Measurements from ENCODE around the gene FLNA. TPM values are rescaled to one million over a fixed set of nuclear protein-coding genes. Genes with fewer than 3 reads are reported as not detected.

FLNA gene
- total RNA-seq, 2 donors from 2014 or later = 5,928 to 11,236 TPM

DNA sequence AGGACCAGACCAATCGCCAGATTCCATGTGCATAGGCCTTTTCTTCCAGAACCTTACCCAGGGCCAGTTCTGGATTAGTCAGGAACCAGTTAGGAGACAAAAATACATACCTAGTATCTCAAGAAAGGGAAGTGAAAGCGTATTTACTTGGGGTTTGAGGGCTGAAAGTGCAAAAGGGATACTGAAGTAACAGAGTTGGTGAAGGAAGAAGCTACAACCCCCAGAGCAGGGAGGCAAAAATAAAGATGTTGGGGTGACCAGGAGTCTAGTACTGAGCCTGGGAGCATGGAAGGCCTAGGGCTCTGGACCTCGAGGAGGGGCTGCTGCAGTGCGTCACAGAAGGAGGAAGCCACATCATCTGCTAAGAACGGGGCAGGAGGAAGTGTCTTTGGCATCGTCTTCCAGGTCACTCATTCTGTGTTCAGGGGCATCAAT is 40.6 kb downstream of the FLNA start:
- Histone ChIP-seq H3K4me3 (no peak overlapping the region), H3K36me3 (no peaks in the 10 kb centered on the region), H3K27me3 (replicated peaks; ENCODE audit: insufficient read depth) (no peaks in the 10 kb centered on the region), H3K4me1 (ENCODE audit: control insufficient read depth in 1 of 2, low read depth in 2 of 2) (no peaks in the 10 kb centered on the region), H3K9me3 (no peaks in the 10 kb centered on the region), H3K27ac (no peak overlapping the region)
- ATAC-seq (ENCODE audit: insufficient number of reproducible peaks, low FRiP score, low read depth) (no peak), DNase-seq (ENCODE audit: low spot score) (no peak)
- TF ChIP-seq, protein P1, sequence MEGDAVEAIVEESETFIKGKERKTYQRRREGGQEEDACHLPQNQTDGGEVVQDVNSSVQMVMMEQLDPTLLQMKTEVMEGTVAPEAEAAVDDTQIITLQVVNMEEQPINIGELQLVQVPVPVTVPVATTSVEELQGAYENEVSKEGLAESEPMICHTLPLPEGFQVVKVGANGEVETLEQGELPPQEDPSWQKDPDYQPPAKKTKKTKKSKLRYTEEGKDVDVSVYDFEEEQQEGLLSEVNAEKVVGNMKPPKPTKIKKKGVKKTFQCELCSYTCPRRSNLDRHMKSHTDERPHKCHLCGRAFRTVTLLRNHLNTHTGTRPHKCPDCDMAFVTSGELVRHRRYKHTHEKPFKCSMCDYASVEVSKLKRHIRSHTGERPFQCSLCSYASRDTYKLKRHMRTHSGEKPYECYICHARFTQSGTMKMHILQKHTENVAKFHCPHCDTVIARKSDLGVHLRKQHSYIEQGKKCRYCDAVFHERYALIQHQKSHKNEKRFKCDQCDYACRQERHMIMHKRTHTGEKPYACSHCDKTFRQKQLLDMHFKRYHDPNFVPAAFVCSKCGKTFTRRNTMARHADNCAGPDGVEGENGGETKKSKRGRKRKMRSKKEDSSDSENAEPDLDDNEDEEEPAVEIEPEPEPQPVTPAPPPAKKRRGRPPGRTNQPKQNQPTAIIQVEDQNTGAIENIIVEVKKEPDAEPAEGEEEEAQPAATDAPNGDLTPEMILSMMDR (IDR thresholded peaks at IDR 0.05) = no peak

DNA sequence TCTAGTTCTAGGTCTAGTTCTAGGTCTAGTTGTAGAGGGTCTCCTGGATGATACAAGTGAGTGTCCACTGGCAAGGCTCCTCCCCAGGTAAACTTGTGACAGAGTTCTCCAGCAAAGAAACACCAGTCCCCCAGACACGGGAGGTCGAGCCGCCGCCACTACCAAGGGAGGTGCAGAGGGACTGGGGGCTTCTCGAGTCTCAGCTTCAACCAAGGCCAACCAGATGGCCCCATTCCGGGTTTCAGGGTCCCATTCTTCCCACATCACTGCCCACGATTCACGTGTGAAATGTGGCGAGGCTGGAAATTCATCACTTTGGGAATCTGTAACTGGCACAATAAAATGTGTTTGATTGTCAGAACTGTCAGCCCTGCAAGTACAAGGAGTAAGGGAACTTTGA is 41.3 kb downstream of the FLNA start:
- no peak for DNase-seq (ENCODE audit: low spot score)
- no peaks in the 10 kb centered on the region for H3K4me1 ChIP-seq (ENCODE audit: control insufficient read depth in 1 of 2, low read depth in 2 of 2)
- TF ChIP-seq, protein P1 (IDR thresholded peaks at IDR 0.05) = no peak
- ATAC-seq (ENCODE audit: insufficient number of reproducible peaks, low FRiP score, low read depth) = no peak
- H3K27ac ChIP-seq = no peak overlapping the region
- no peak overlapping the region for H3K4me3 ChIP-seq
- no peaks in the 10 kb centered on the region for H3K27me3 ChIP-seq (replicated peaks; ENCODE audit: insufficient read depth)
- no peaks in the 10 kb centered on the region for H3K9me3 ChIP-seq
- H3K36me3 ChIP-seq = no peaks in the 10 kb centered on the region

DNA sequence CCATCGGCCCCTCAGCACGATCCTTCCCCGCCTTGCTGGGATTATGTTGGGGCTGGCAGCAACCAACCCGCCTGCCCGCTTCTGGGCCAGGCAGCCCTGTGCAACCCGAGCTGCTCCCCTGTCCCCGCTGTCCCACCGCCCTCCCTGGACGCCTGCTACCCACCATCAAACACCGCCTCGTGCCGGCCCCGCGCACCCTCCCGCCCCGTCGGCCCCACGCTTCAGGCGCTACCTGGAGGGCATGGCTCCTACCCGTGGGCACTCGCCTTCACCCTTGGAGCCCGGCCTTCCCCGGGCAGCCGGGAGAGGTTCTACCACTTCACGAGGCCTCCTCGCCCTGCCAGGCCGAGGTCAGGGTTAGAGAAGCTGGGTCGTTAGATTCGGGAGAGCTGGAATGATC is 41.9 kb downstream of the FLNA start:
- no peak overlapping the region for H3K4me3 ChIP-seq
- no peak overlapping the region for H3K27ac ChIP-seq
- DNase-seq (ENCODE audit: low spot score) (no peak), ATAC-seq (ENCODE audit: insufficient number of reproducible peaks, low FRiP score, low read depth) (no peak)
- peaks cover under 1 to 5% of the 10 kb centered on the region in 2 donors for H3K4me1 ChIP-seq (ENCODE audit: control insufficient read depth in 1 of 2, low read depth in 2 of 2)
- H3K36me3 ChIP-seq = no peaks in the 10 kb centered on the region
- H3K27me3 ChIP-seq (replicated peaks; ENCODE audit: insufficient read depth) = no peaks in the 10 kb centered on the region
- TF ChIP-seq, protein P1 (IDR thresholded peaks at IDR 0.05) = no peak
- no peaks in the 10 kb centered on the region for H3K9me3 ChIP-seq

DNA sequence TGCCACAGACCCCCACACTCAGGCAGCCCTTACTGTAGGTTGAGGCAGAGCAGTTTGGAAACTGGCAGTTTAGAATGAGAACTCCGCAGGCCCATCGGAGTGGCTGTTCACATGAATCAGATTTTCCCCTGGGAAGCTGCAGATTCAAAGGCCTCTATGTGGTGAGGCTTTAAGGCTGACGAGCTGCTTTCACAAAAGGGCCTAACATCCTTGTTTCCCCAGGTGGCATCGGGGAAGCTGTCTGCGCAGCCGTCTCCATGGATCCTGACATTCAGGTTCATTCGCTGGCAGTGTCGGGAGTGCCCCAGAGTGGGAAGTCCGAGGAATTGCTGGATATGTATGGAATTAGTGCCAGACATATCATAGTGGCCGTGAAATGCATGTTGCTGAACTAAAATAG is 45.1 kb downstream of the FLNA start:
- no peaks in the 10 kb centered on the region for H3K36me3 ChIP-seq
- H3K4me1 ChIP-seq (ENCODE audit: control insufficient read depth in 1 of 2, low read depth in 2 of 2) = peaks cover 4 to 30% of the 10 kb centered on the region in 2 donors
- H3K27me3 ChIP-seq (replicated peaks; ENCODE audit: insufficient read depth) = no peaks in the 10 kb centered on the region
- no peak overlapping the region for H3K4me3 ChIP-seq
- DNase-seq (ENCODE audit: low spot score) (no peak), ATAC-seq (ENCODE audit: insufficient number of reproducible peaks, low FRiP score, low read depth) (no peak)
- H3K27ac ChIP-seq = no peak overlapping the region
- TF ChIP-seq, protein P1 (IDR thresholded peaks at IDR 0.05) = no peak
- no peaks in the 10 kb centered on the region for H3K9me3 ChIP-seq

DNA sequence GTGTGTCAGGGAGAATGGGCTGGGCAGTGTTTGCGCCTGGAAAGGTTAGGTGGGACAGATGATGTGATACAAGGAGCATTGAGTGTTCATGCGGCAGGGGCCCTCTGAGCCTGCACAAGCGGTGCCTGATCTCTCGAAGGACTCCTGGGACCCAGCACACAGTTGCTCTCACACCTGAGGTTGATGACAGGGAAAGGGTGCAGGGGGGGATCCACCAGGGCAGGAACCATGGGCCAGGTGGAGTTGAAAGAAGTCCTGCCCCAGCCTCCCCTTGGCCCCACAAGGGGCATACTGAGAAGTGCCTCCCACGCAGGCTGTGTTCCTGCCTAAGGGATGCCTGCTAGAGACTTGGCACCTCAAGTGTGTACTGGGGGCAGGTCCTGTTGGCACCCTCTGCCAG is 45.8 kb downstream of the FLNA start:
- no peak for DNase-seq (ENCODE audit: low spot score)
- Histone ChIP-seq H3K9me3 (no peaks in the 10 kb centered on the region), H3K27me3 (replicated peaks; ENCODE audit: insufficient read depth) (no peaks in the 10 kb centered on the region), H3K4me1 (ENCODE audit: control insufficient read depth in 1 of 2, low read depth in 2 of 2) (peaks cover 4 to 30% of the 10 kb centered on the region in 2 donors), H3K36me3 (no peaks in the 10 kb centered on the region), H3K4me3 (no peak overlapping the region), H3K27ac (no peak overlapping the region)
- TF ChIP-seq, protein P1 (IDR thresholded peaks at IDR 0.05) = no peak
- no peak for ATAC-seq (ENCODE audit: insufficient number of reproducible peaks, low FRiP score, low read depth)
